ENCODE data around the gene PEA15. TPM values are rescaled to one million over a fixed set of nuclear protein-coding genes. Genes with fewer than 3 reads are reported as not detected.

The PEA15 gene
- total and polyA plus RNA-seq, 10 of the 15 experiments (the other 5 are each of a cell fraction or from before 2014, with no cell fraction given) = 15.1 to 269 (median 65.6) TPM

DNA sequence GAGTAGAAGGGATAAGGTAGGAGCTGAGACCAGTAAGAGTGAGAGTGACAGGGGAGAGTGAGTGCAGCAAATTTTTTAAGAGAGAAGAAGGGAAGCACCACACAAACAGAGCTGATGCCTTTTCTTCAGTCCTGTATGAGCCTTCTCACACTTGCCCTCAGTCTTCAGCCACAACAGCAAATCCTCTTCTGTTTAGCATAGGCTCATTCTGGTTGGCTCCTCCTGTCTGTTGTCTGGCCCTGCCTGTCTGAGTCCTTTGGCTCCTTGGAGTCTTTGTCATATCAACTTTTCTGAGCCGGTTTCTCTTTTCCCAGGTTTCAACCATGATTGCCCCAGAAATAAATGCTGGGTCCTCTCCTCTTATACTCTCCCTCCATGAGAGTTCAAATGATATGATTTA is 27.5 kb upstream of the PEA15 start:
- DNase-seq (ENCODE audit: low read depth, low spot score) = no peak
- ChIA-PET SMC1A (ENCODE audit: uncharacterized antibody, unreplicated experiment) (interaction anchor here (1.1 to 2.3 kb wide), 3 partner anchors 13 to 76 kb away, joined by 3 to 7 read pairs (median 4); partner anchors contain the start of gene CASQ1), RAD21 (ENCODE audit: unreplicated experiment) (interaction anchor here (0.9 to 1.7 kb wide), 2 partner anchors 8 to 15 kb away, joined by 3 to 4 read pairs; no protein-coding TSS in a partner anchor), CTCF (interaction anchor here (0.8 to 1.1 kb wide), 3 partner anchors 14 to 100 kb away, joined by 3 to 6 read pairs (median 5); no protein-coding TSS in a partner anchor), POLR2A (no interaction called here)
- in situ Hi-C loops (cut with MboI) = no loop called here
- ATAC-seq = peak; percentile 21; the same call in 2 of the 3 replicates
- no peak overlapping the region for H3K9ac ChIP-seq (ENCODE audit: control insufficient read depth, insufficient read depth, low read length)
- H3K4me3 ChIP-seq = no peak overlapping the region
- H2AFZ ChIP-seq (ENCODE audit: control insufficient read depth, low read depth, low read length) = no peak overlapping the region; the same call in 1 of the 2 replicates
- FAIRE-seq = no peak
- H3K27me3 ChIP-seq (replicated peaks in 1 of 2; ENCODE audit: control insufficient read depth in 2 of 2, insufficient read depth in 2 of 2, low read length in 1 of 2) = no peaks in the 10 kb centered on the region; a peak in 2 of 4 replicates
- no peaks in the 10 kb centered on the region for H3K9me3 ChIP-seq (replicated peaks; ENCODE audit: control insufficient read depth, insufficient read depth, low read length)
- no peaks in the 10 kb centered on the region for H4K20me1 ChIP-seq (ENCODE audit: control insufficient read depth, insufficient read depth)
- intact Hi-C loops (cut with micrococcal nuclease; ENCODE audit: unreplicated experiment) = no loop called here
- no peaks in the 10 kb centered on the region for H3K79me2 ChIP-seq (ENCODE audit: control insufficient read depth, insufficient read depth, low read length)
- H3K4me2 ChIP-seq (ENCODE audit: control insufficient read depth, insufficient read depth) = no peak overlapping the region
- H3K36me3 ChIP-seq (ENCODE audit: control insufficient read depth in 2 of 2, insufficient read depth in 2 of 2, low read length in 1 of 2) = no peaks in the 10 kb centered on the region
- no TSS peak for BruUV-seq (replicated peaks)
- no peak for TF ChIP-seq IRF4 (IDR thresholded peaks at IDR 0.05; ENCODE audit: low read depth, low read length)
- TF ChIP-seq ZNF24 (IDR thresholded peaks at IDR 0.05) = no peak
- TF ChIP-seq, protein P1, sequence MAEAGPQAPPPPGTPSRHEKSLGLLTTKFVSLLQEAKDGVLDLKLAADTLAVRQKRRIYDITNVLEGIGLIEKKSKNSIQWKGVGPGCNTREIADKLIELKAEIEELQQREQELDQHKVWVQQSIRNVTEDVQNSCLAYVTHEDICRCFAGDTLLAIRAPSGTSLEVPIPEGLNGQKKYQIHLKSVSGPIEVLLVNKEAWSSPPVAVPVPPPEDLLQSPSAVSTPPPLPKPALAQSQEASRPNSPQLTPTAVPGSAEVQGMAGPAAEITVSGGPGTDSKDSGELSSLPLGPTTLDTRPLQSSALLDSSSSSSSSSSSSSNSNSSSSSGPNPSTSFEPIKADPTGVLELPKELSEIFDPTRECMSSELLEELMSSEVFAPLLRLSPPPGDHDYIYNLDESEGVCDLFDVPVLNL (IDR thresholded peaks at IDR 0.05; ENCODE audit: low read depth, low read length) = no peak
- TF ChIP-seq MYC (IDR thresholded peaks at IDR 0.05; ENCODE audit: insufficient read depth, insufficient read length, insufficient replicate concordance, low read length, severe bottlenecking) = no peak
- TF ChIP-seq ZNF217 (IDR thresholded peaks at IDR 0.05) = no peak
- no peak for TF ChIP-seq MTA3 (IDR thresholded peaks at IDR 0.05; ENCODE audit: borderline replicate concordance, low read length)
- TF ChIP-seq, protein P2, sequence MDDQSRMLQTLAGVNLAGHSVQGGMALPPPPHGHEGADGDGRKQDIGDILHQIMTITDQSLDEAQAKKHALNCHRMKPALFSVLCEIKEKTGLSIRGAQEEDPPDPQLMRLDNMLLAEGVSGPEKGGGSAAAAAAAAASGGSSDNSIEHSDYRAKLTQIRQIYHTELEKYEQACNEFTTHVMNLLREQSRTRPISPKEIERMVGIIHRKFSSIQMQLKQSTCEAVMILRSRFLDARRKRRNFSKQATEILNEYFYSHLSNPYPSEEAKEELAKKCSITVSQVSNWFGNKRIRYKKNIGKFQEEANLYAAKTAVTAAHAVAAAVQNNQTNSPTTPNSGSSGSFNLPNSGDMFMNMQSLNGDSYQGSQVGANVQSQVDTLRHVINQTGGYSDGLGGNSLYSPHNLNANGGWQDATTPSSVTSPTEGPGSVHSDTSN (IDR thresholded peaks at IDR 0.05; ENCODE audit: insufficient replicate concordance, low read depth, low read length) = no peak
- no peak for TF ChIP-seq MTA2 (IDR thresholded peaks at IDR 0.05; ENCODE audit: low read depth)
- no peak for TF ChIP-seq TCF3 (IDR thresholded peaks at IDR 0.05; ENCODE audit: borderline replicate concordance, insufficient read depth, low read depth, low read length)
- TF ChIP-seq SMC3 (IDR thresholded peaks at IDR 0.05; ENCODE audit: borderline replicate concordance, low read length) = no peak
- H3K4me1 ChIP-seq (ENCODE audit: control insufficient read depth, insufficient read depth, low read length) = no peaks in the 10 kb centered on the region
- 100% methylated on average over 1 of the region's 1 CpG for WGBS (ENCODE audit: insufficient coverage, insufficient replicate concordance, low lambda C conversion rate, missing lambda C conversion rate)
- no peak overlapping the region for H3K27ac ChIP-seq (ENCODE audit: control insufficient read depth, insufficient read depth)

All from GM12878 (cell line).